Measurements from ENCODE around the gene TEAD3.

GRCh38 chr6:35474131-35474941 lies 22.5 kb downstream of the TEAD3 start:
- TF ChIP-seq CTCF (IDR thresholded peaks at IDR 0.05): no peak
- TF ChIP-seq POLR2A (IDR thresholded peaks at IDR 0.05): no peak
